ENCODE data around the gene SLC25A27.
"Not testable (repeated sequence)": the region's sequence is repeated elsewhere in the genome, so short reads cannot be mapped to it uniquely, and the experiment has no call there.

The SLC25A27 gene

GRCh38 chr6:46635462-46635861, 17.3 kb upstream of the SLC25A27 start:
- no peak for DNase-seq (ENCODE audit: low spot score)
- no peak for TF ChIP-seq CTCF (IDR thresholded peaks at IDR 0.05; ENCODE audit: borderline replicate concordance, control extremely low read depth, extremely low read depth, insufficient read depth, missing control alignments)
- in situ Hi-C loops (cut with MboI; ENCODE audit: low sequenced_read_pairs, unreplicated experiment), result loop anchor here (25.0 kb wide), 2 partner anchors 423 to 573 kb away; no protein-coding TSS in a partner anchor

GRCh38 chr6:46637145-46637544, 15.6 kb upstream of the SLC25A27 start:
- DNase-seq (ENCODE audit: low spot score), result no peak
- no peak for TF ChIP-seq CTCF (IDR thresholded peaks at IDR 0.05; ENCODE audit: borderline replicate concordance, control extremely low read depth, extremely low read depth, insufficient read depth, missing control alignments)
- in situ Hi-C loops (cut with MboI; ENCODE audit: low sequenced_read_pairs, unreplicated experiment), result loop anchor here (25.0 kb wide), 2 partner anchors 425 to 575 kb away; no protein-coding TSS in a partner anchor

- TF ChIP-seq CTCF (IDR thresholded peaks at IDR 0.05; ENCODE audit: borderline replicate concordance, control extremely low read depth, extremely low read depth, insufficient read depth, missing control alignments), result no peak
- in situ Hi-C loops (cut with MboI; ENCODE audit: low sequenced_read_pairs, unreplicated experiment), result loop anchor here (25.0 kb wide), 2 partner anchors 426 to 576 kb away; no protein-coding TSS in a partner anchor
- no peak for DNase-seq (ENCODE audit: low spot score)
Observed at GRCh38 chr6:46637933-46638332, 14.8 kb upstream of the SLC25A27 start.

- no peak for TF ChIP-seq CTCF (IDR thresholded peaks at IDR 0.05; ENCODE audit: borderline replicate concordance, control extremely low read depth, extremely low read depth, insufficient read depth, missing control alignments)
- DNase-seq (ENCODE audit: low spot score), result no peak
- in situ Hi-C loops (cut with MboI; ENCODE audit: low sequenced_read_pairs, unreplicated experiment), result loop anchor here (25.0 kb wide), 2 partner anchors 426 to 576 kb away; no protein-coding TSS in a partner anchor
Observed at GRCh38 chr6:46638650-46639049, 14.1 kb upstream of the SLC25A27 start.

GRCh38 chr6:46642928-46643751, 9.6 kb upstream of the SLC25A27 start:
- TF ChIP-seq CTCF (IDR thresholded peaks at IDR 0.05; ENCODE audit: borderline replicate concordance, control extremely low read depth, extremely low read depth, insufficient read depth, missing control alignments), result no peak
- in situ Hi-C loops (cut with MboI; ENCODE audit: low sequenced_read_pairs, unreplicated experiment), result loop anchor here (25.0 kb wide), 2 partner anchors 431 to 581 kb away; no protein-coding TSS in a partner anchor
- no peak for DNase-seq (ENCODE audit: low spot score)

GRCh38 chr6:46645265-46645664, 7.5 kb upstream of the SLC25A27 start:
- in situ Hi-C loops (cut with MboI; ENCODE audit: low sequenced_read_pairs, unreplicated experiment), result loop anchor here (25.0 kb wide), 2 partner anchors 433 to 583 kb away; no protein-coding TSS in a partner anchor
- no peak for DNase-seq (ENCODE audit: low spot score)
- no peak for TF ChIP-seq CTCF (IDR thresholded peaks at IDR 0.05; ENCODE audit: borderline replicate concordance, control extremely low read depth, extremely low read depth, insufficient read depth, missing control alignments)

GRCh38 chr6:46648108-46648507, 4.7 kb upstream of the SLC25A27 start:
- not testable (repeated sequence) for DNase-seq (ENCODE audit: low spot score)
- in situ Hi-C loops (cut with MboI; ENCODE audit: low sequenced_read_pairs, unreplicated experiment), result loop anchor here (25.0 kb wide), 2 partner anchors 436 to 586 kb away; no protein-coding TSS in a partner anchor

All from GM13976 (cell line).